Right atrium auricular region (tissue), 2 donors: ENCODE data around the gene ARHGAP27. TPM values are rescaled to one million over a fixed set of nuclear protein-coding genes. Genes with fewer than 3 reads are reported as not detected.

Source experiments
- DNase-seq: peaks from one replicate; pipeline ENCODE4 v3.0.0-alpha.2; 2019; ENCODE audit warnings: low spot score
- H3K27ac ChIP-seq, 2 donors: fragments of 200-600 bp; sonication (generic); 1 replicate in 1 of 2; 2 replicates in 1 of 2; pipeline ENCODE4 v1.5.1; 2016 to 2019
- H3K27me3 ChIP-seq, 2 donors: fragments of 200-600 bp; sonication (generic); one replicate each; pipeline versions ENCODE4 v1.5.1 to v1.6.0; 2017 to 2019
- H3K36me3 ChIP-seq: fragments of 200-600 bp; sonication (generic); one replicate; pipeline ENCODE4 v1.5.1; 2016
- H3K4me1 ChIP-seq, 2 donors: fragments of 200-600 bp; sonication (generic); one replicate each; pipeline versions ENCODE4 v1.5.1 to v1.6.0; 2017 to 2019
- H3K4me3 ChIP-seq, 2 donors: fragments of 200-600 bp; sonication (generic); 1 replicate in 1 of 2; 2 replicates in 1 of 2; pipeline ENCODE4 v1.5.1; 2017 to 2019; ENCODE audit warnings: mild to moderate bottlenecking in 1 of 2, moderate library complexity in 1 of 2
- H3K9me3 ChIP-seq, 2 donors: fragments of 200-600 bp; sonication (generic); one replicate each; pipeline ENCODE4 v1.5.1; 2019
- total RNA-seq, 2 donors: library from RNA; depleted of rRNA; stranded (reverse); fragments of >200 nt; gene quantifications; one replicate each; pipeline ENCODE4 v1.1.0, GENCODE V29; 2016
- TF ChIP-seq, protein P1 (sequence below), 2 donors: fragments of 200-600 bp; sonication (generic); IDR thresholded peaks; one replicate each; pipeline ENCODE4 v1.5.1; 2019; ENCODE audit warnings: antibody characterized with exemption in 2 of 2

ARHGAP27 gene
- total RNA-seq, 2 donors from 2014 or later: 18.9 to 21.9 TPM

DNA sequence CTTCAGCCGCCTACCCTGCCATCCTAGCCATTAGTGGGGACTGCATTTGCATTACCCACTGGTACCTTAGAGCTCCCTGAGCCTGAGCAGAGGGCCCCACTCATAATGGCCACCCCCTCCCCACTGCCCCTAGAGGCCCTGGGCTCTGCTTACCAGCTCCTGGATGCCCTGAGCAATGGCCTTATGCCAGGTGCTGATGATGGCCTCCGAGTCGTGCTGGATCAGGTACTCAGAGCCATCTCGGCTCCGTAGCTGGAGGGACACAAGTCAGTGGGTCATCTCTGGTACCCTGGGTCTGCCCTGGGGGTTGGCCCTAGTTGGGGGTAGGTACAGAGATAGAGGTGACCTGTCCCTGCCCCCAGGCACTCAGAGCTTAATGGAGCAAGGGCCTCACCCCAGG, 34.9 kb downstream of the ARHGAP27 start:
- Histone ChIP-seq H3K9me3 (no peaks in the 10 kb centered on the region), H3K4me1 (peaks cover 0 to 15% of the 10 kb centered on the region in 2 donors), H3K36me3 (peaks cover 58% of the 10 kb centered on the region), H3K27ac (no peak overlapping the region), H3K4me3 (no peak overlapping the region), H3K27me3 (no peaks in the 10 kb centered on the region)
- DNase-seq: no peak
- TF ChIP-seq, protein P1, sequence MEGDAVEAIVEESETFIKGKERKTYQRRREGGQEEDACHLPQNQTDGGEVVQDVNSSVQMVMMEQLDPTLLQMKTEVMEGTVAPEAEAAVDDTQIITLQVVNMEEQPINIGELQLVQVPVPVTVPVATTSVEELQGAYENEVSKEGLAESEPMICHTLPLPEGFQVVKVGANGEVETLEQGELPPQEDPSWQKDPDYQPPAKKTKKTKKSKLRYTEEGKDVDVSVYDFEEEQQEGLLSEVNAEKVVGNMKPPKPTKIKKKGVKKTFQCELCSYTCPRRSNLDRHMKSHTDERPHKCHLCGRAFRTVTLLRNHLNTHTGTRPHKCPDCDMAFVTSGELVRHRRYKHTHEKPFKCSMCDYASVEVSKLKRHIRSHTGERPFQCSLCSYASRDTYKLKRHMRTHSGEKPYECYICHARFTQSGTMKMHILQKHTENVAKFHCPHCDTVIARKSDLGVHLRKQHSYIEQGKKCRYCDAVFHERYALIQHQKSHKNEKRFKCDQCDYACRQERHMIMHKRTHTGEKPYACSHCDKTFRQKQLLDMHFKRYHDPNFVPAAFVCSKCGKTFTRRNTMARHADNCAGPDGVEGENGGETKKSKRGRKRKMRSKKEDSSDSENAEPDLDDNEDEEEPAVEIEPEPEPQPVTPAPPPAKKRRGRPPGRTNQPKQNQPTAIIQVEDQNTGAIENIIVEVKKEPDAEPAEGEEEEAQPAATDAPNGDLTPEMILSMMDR (IDR thresholded peaks at IDR 0.05): no peak

DNA sequence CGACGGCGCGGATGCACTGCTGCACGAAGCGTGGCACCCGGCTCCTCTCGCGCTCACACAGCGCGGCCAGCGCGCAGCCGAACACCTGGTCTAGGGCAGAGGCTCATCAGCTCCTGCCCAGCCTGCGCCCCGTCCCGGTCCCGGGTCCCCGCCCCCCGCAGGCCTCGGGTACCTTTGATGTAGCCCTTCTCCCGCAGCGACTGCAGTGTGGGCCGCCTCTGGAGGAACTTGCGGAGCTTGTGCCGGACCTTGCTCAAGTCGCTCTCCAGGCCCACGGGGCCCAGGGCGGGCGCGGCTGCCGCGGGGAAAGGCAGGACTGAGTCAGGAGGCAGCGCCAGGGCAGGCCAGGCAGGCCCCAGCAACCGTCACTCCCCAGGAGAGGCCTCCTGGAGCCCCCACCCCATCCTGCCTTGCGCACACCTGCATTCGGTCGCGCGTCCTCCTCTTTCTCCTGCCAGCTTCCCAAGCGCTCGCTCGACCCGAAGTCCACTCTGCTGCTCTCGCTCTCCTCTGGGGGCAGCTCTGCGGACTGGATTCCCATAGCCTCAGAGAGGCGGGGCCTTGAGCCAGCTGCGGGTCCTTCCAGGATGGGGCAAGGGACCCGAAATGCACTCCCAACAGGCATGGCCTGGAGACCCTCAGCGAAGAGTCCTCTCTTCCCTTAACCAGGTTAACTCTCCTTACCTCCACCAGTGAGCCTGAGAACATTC, 36.0 kb downstream of the ARHGAP27 start:
- no peak for DNase-seq
- TF ChIP-seq, protein P1 (IDR thresholded peaks at IDR 0.05): no peak
- peaks cover 47% of the 10 kb centered on the region for H3K36me3 ChIP-seq

GRCh38 chr17:45395569-45396415, 36.9 kb downstream of the ARHGAP27 start:
- DNase-seq: no peak
- TF ChIP-seq, protein P1 (IDR thresholded peaks at IDR 0.05): no peak
- Histone ChIP-seq H3K27me3 (no peaks in the 10 kb centered on the region), H3K4me3 (peak overlapping the region in 1 of 2 donors; percentile 34), H3K9me3 (no peaks in the 10 kb centered on the region), H3K36me3 (peaks cover 40% of the 10 kb centered on the region), H3K27ac (no peak overlapping the region), H3K4me1 (peaks cover 0 to 15% of the 10 kb centered on the region in 2 donors)

More for the DNA sequence above, 36.0 kb downstream of the ARHGAP27 start:
- Histone ChIP-seq H3K27me3 (no peaks in the 10 kb centered on the region), H3K4me1 (peaks cover 0 to 15% of the 10 kb centered on the region in 2 donors), H3K9me3 (no peaks in the 10 kb centered on the region), H3K27ac (no peak overlapping the region), H3K4me3 (no peak overlapping the region)

DNA sequence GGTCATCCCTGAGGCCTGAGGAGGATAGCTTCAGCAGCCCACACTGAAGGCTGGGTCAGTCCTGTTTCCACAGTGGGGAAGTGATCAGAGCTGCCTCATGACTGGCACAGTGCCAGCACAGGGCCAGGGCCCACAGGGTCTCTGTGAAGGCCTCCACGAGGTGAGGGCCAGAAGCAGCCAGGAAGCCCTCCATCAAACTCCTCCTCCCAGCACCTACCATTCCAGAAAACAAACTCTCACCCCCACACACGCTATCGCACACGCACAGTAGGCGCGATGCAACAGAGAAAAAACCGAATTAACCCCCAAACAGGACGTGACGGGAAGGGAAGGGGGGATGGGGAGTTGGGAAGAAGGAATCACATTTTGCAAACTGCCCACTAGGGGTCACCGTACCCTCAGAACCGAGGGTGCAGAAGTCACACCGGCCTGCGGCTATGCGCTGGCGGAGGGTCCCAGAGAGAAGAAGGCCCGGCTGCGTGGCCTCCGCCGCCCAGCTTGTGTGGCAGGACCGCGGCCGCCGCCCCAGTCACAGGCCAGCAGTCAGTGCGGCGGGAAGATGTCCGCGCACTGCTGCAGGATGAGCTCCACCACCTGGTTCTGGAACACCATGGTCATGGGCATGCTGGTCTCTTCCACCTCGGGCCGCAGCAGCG, 37.6 kb downstream of the ARHGAP27 start:
- Histone ChIP-seq H3K4me1 (peaks cover 0 to 15% of the 10 kb centered on the region in 2 donors), H3K4me3 (peak overlapping the region in 1 of 2 donors; percentile 34), H3K27me3 (no peaks in the 10 kb centered on the region), H3K36me3 (peaks cover 32% of the 10 kb centered on the region), H3K9me3 (no peaks in the 10 kb centered on the region), H3K27ac (no peak overlapping the region)
- TF ChIP-seq, protein P1 (IDR thresholded peaks at IDR 0.05): peak in 1 of 2 donors; percentile 84
- peak; percentile 71 for DNase-seq

DNA sequence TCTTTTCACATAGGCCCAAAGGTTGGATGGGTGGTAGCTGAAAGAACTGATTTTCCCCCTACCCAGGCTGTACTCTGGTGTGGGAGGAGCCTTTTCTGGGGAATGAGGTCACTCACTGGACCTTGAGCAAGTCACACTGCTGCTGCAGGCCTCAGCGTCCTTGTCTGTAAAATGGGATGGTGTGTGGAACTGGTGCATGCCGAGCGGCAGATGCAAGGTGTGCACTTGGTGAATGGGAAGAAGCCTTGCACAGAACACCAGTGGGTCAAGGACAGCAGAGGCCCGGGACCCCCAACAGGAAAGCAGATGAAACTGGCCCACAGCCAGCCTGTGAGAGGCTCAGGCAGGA, 38.1 kb downstream of the ARHGAP27 start:
- H3K27me3 ChIP-seq: no peaks in the 10 kb centered on the region
- no peak overlapping the region for H3K27ac ChIP-seq
- H3K9me3 ChIP-seq: no peaks in the 10 kb centered on the region
- no peak overlapping the region for H3K4me3 ChIP-seq
- TF ChIP-seq, protein P1 (IDR thresholded peaks at IDR 0.05): no peak
- H3K4me1 ChIP-seq: peaks cover 0 to 15% of the 10 kb centered on the region in 2 donors
- no peak for DNase-seq
- peaks cover 30% of the 10 kb centered on the region for H3K36me3 ChIP-seq
